Stimulated activated CD4-positive, alpha-beta T cell treated with anti-CD3 and anti-CD28 coated beads, Interleukin-15, amount 100 ng/mL, for 1 hour (primary cell): ENCODE measurements around the gene ADM5.
A peak's percentile ranks its signal among the peaks of the same experiment; 100 is the strongest.

ENCODE experiments used
- DNase-seq, 2 donors: peaks; one replicate each; pipeline ENCODE4 v3.0.0-alpha.2; 2020; ENCODE audit warnings: low read depth in 1 of 2, low spot score in 1 of 2

ADM5 gene

GRCh38 chr19:49679771-49680413 lies 9.5 kb upstream of the ADM5 start:
- no peak for DNase-seq

GRCh38 chr19:49680421-49681351 lies 8.7 kb upstream of the ADM5 start:
- peak; percentile 91 to 96 for DNase-seq

GRCh38 chr19:49681830-49682229 lies 7.6 kb upstream of the ADM5 start:
- no peak for DNase-seq

- DNase-seq, result no peak
Measured at GRCh38 chr19:49682274-49682673, 7.1 kb upstream of the ADM5 start.

GRCh38 chr19:49683814-49684250 lies 5.6 kb upstream of the ADM5 start:
- DNase-seq, result no peak

GRCh38 chr19:49684251-49684982 lies 5.0 kb upstream of the ADM5 start:
- DNase-seq, result no peak

- no peak for DNase-seq
Measured at GRCh38 chr19:49684983-49685553, 4.3 kb upstream of the ADM5 start.

GRCh38 chr19:49685845-49686332 lies 3.5 kb upstream of the ADM5 start:
- DNase-seq, result no peak

- DNase-seq, result no peak
Measured at GRCh38 chr19:49686503-49687088, 2.8 kb upstream of the ADM5 start.

- no peak for DNase-seq
Measured at GRCh38 chr19:49687150-49687549, 2.2 kb upstream of the ADM5 start.

- no peak for DNase-seq
Measured at GRCh38 chr19:49687566-49688316, 1.7 kb upstream of the ADM5 start.

GRCh38 chr19:49688531-49689132 lies 762 bp upstream of the ADM5 start:
- no peak for DNase-seq

- DNase-seq, result no peak
Measured at GRCh38 chr19:49690079-49690655, 773 bp downstream of the ADM5 start.

GRCh38 chr19:49690656-49691242 lies 1.4 kb downstream of the ADM5 start, which contains the start of gene CPT1C:
TSS of gene CPT1C (plus strand) at chr19:49691116. CDS start at chr19:49692253, 1,137 bp downstream.
- peak in 1 of 2 donors; percentile 42 for DNase-seq

GRCh38 chr19:49691243-49692146 lies 2.1 kb downstream of the ADM5 start:
- no peak for DNase-seq

GRCh38 chr19:49692147-49692506 lies 2.7 kb downstream of the ADM5 start:
- DNase-seq, result no peak

GRCh38 chr19:49696115-49696514 lies 6.7 kb downstream of the ADM5 start:
- DNase-seq, result no peak

GRCh38 chr19:49696865-49697264 lies 7.5 kb downstream of the ADM5 start:
- no peak for DNase-seq
